ENCODE measurements around the gene BMP2K. TPM values are rescaled to one million over a fixed set of nuclear protein-coding genes. Genes with fewer than 3 reads are reported as not detected.
"Not testable (repeated sequence)": the region's sequence is repeated elsewhere in the genome, so short reads cannot be mapped to it uniquely, and the experiment has no call there.

Gene BMP2K
- total RNA-seq, 3 donors from 2014 or later (not counting 1 experiment from before 2014, with no cell fraction given), result 10.1 to 13.5 (median 11.7) TPM

DNA sequence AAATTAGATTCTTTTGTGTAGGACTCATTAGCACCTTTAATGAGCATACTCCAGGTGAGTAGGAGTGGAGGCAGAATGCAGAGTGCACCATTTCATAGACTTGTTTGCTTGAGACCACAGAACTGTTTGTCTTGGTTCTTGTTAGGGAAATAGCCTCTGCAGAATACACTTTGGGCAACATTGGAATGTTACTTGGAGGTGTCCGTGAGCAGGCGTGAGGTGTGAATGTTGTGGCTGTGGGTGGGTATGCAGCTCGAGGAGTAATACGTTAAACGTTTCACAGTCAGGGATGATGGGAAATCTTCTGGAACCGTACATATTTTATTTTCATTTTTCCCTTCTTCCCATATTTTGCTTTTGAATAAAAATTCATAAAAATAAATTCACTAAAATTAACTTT lies 131.5 kb downstream of the BMP2K start:
- H3K9me3 ChIP-seq (ENCODE audit: control insufficient read depth, insufficient read depth, low read length), result no peaks in the 10 kb centered on the region
- no peak for ATAC-seq
- WGBS (ENCODE audit: insufficient coverage), result 87% methylated on average over 3 of the region's 6 CpGs
- Mint-ChIP-seq H3K4me1 (no peaks in the 10 kb centered on the region), H3K9me3 (no peaks in the 10 kb centered on the region), H3K36me3 (peaks cover 5% of the 10 kb centered on the region), H3K4me3 (no peak overlapping the region), H3K27ac (no peak overlapping the region), H3K27me3 (ENCODE audit: low read depth in 2 of 2) (no peaks in the 10 kb centered on the region)
- no peak for DNase-seq
- H3K4me3 ChIP-seq (ENCODE audit: low read length), result no peak overlapping the region
- H3K27ac ChIP-seq (ENCODE audit: low read length), result no peak overlapping the region
- no peaks in the 10 kb centered on the region for H3K4me1 ChIP-seq (ENCODE audit: control insufficient read depth, insufficient read depth, low read length)
- TF ChIP-seq, protein P1, sequence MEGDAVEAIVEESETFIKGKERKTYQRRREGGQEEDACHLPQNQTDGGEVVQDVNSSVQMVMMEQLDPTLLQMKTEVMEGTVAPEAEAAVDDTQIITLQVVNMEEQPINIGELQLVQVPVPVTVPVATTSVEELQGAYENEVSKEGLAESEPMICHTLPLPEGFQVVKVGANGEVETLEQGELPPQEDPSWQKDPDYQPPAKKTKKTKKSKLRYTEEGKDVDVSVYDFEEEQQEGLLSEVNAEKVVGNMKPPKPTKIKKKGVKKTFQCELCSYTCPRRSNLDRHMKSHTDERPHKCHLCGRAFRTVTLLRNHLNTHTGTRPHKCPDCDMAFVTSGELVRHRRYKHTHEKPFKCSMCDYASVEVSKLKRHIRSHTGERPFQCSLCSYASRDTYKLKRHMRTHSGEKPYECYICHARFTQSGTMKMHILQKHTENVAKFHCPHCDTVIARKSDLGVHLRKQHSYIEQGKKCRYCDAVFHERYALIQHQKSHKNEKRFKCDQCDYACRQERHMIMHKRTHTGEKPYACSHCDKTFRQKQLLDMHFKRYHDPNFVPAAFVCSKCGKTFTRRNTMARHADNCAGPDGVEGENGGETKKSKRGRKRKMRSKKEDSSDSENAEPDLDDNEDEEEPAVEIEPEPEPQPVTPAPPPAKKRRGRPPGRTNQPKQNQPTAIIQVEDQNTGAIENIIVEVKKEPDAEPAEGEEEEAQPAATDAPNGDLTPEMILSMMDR (IDR thresholded peaks at IDR 0.05), result no peak
- intact Hi-C loops (cut with micrococcal nuclease), result no loop called here
- H3K27me3 ChIP-seq (ENCODE audit: control insufficient read depth, insufficient read depth, low read length), result no peaks in the 10 kb centered on the region
- H3K36me3 ChIP-seq (ENCODE audit: control insufficient read depth, insufficient read depth, low read length), result peaks cover 5% of the 10 kb centered on the region

- H3K27ac Mint-ChIP-seq; ATAC-seq; DNase-seq; H3K36me3 Mint-ChIP-seq; H3K36me3 ChIP-seq (ENCODE audit: control insufficient read depth, insufficient read depth, low read length); H3K4me3 ChIP-seq (ENCODE audit: low read length); H3K9me3 ChIP-seq (ENCODE audit: control insufficient read depth, insufficient read depth, low read length); H3K4me3 Mint-ChIP-seq; H3K4me1 Mint-ChIP-seq; intact Hi-C loops (cut with micrococcal nuclease); H3K27me3 Mint-ChIP-seq (ENCODE audit: low read depth in 2 of 2); H3K4me1 ChIP-seq (ENCODE audit: control insufficient read depth, insufficient read depth, low read length); H3K27ac ChIP-seq (ENCODE audit: low read length); H3K9me3 Mint-ChIP-seq; H3K27me3 ChIP-seq (ENCODE audit: control insufficient read depth, insufficient read depth, low read length): not testable (repeated sequence)
- WGBS (ENCODE audit: insufficient coverage), result 100% methylated on average over 3 of the region's 6 CpGs
Observed at GRCh38 chr4:78908974-78909373, 132.8 kb downstream of the BMP2K start.

GRCh38 chr4:78910612-78911011 lies 134.5 kb downstream of the BMP2K start:
- 94% methylated on average over 2 of the region's 2 CpGs for WGBS (ENCODE audit: insufficient coverage)
- Histone ChIP-seq H3K4me3 (ENCODE audit: low read length) (no peak overlapping the region), H3K27me3 (ENCODE audit: control insufficient read depth, insufficient read depth, low read length) (no peaks in the 10 kb centered on the region), H3K4me1 (ENCODE audit: control insufficient read depth, insufficient read depth, low read length) (no peaks in the 10 kb centered on the region), H3K9me3 (ENCODE audit: control insufficient read depth, insufficient read depth, low read length) (no peaks in the 10 kb centered on the region), H3K27ac (ENCODE audit: low read length) (no peak overlapping the region), H3K36me3 (ENCODE audit: control insufficient read depth, insufficient read depth, low read length) (peaks cover 5% of the 10 kb centered on the region)
- intact Hi-C loops (cut with micrococcal nuclease), result no loop called here
- ATAC-seq (no peak), DNase-seq (no peak)
- Mint-ChIP-seq H3K4me1 (no peaks in the 10 kb centered on the region), H3K27ac (no peak overlapping the region), H3K9me3 (no peaks in the 10 kb centered on the region), H3K4me3 (no peak overlapping the region), H3K36me3 (peaks cover 5% of the 10 kb centered on the region), H3K27me3 (ENCODE audit: low read depth in 2 of 2) (no peaks in the 10 kb centered on the region)
- TF ChIP-seq, protein P1 (IDR thresholded peaks at IDR 0.05), result no peak

DNA sequence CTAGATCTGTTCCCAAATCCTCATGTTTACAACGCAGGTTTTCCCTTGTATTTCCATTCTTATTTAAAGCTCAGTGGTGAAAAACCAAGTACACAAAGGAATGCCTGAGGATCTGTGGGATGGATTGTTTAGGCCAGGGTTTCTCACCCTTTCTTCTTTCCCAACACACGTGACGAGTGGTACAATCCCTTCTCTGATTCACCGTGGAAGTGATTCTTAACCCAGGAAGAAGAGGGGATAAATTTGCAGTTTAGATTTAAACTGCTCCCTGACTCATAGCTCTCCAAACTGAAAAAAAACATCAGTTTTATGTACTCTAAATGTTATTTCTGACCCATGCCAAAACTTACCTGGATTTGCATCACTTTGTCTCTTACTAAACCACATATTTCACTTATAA lies 146.1 kb downstream of the BMP2K start:
- Mint-ChIP-seq H3K9me3 (no peaks in the 10 kb centered on the region), H3K27ac (no peak overlapping the region), H3K4me3 (no peak overlapping the region), H3K36me3 (peaks cover 17% of the 10 kb centered on the region), H3K4me1 (no peaks in the 10 kb centered on the region), H3K27me3 (ENCODE audit: low read depth in 2 of 2) (no peaks in the 10 kb centered on the region)
- H3K4me3 ChIP-seq (ENCODE audit: low read length), result no peak overlapping the region
- H3K27me3 ChIP-seq (ENCODE audit: control insufficient read depth, insufficient read depth, low read length), result no peaks in the 10 kb centered on the region
- intact Hi-C loops (cut with micrococcal nuclease), result no loop called here
- H3K27ac ChIP-seq (ENCODE audit: low read length), result no peak overlapping the region
- WGBS (ENCODE audit: insufficient coverage), result 100% methylated on average over 2 of the region's 4 CpGs
- H3K4me1 ChIP-seq (ENCODE audit: control insufficient read depth, insufficient read depth, low read length), result no peaks in the 10 kb centered on the region
- peaks cover 18% of the 10 kb centered on the region for H3K36me3 ChIP-seq (ENCODE audit: control insufficient read depth, insufficient read depth, low read length)
- no peak for DNase-seq
- TF ChIP-seq, protein P1 (IDR thresholded peaks at IDR 0.05), result no peak
- no peak for ATAC-seq
- no peaks in the 10 kb centered on the region for H3K9me3 ChIP-seq (ENCODE audit: control insufficient read depth, insufficient read depth, low read length)

All from natural killer cell (primary cell).